CD4-positive, alpha-beta T cell treated with Interleukin-2 at 100 ng/mL for 4 hours (primary cell): ENCODE data around the gene MOK.
"Not testable (repeated sequence)": the region's sequence is repeated elsewhere in the genome, so short reads cannot be mapped to it uniquely, and the experiment has no call there.

Experiments
- DNase-seq: peaks from one replicate; pipeline ENCODE4 v3.0.0-alpha.2; 2020; ENCODE audit warnings: low spot score

The MOK gene, protein sequence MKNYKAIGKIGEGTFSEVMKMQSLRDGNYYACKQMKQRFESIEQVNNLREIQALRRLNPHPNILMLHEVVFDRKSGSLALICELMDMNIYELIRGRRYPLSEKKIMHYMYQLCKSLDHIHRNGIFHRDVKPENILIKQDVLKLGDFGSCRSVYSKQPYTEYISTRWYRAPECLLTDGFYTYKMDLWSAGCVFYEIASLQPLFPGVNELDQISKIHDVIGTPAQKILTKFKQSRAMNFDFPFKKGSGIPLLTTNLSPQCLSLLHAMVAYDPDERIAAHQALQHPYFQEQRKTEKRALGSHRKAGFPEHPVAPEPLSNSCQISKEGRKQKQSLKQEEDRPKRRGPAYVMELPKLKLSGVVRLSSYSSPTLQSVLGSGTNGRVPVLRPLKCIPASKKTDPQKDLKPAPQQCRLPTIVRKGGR

DNA sequence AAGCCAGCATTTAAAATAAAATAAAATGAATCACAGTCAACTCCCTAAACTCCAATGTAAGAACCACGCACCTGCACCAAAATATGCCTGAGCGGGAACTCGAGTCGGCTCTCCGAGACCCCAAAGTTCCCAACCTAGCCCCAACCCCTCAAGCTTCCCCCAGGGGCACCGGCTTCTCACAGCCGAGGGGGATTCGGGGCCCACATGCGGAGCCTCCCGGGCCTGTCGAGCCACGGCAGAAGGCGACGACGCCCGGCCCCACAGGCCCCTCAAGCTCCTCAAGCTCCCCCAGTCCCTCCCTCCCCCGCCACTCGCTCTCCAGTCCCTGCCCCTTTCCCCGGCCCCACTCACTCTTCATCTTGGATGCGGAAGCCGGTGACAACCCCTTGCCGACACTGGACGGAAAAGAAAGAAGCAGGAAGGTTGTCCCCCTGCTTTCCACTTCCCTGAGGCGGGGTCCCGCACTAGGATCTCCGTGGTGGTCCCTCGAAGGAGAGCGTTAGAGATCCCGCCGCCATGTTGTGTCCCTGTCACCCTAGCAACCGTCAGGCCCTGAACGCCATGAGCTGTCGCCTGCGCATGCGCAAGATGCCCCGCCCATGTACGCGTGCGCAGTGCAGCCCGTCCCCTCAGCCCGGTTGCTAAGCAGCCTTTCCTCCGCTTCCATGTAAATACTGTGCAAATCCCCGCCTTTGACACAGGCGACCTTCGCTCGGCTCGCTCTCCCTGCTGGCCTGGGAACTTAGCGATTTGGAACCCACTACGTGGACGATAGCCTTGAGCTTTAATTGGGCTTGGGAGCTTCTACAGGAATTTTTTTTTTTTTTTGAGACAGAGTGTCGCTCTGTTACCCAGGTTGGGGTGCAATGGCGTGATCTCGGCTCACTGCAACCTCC lies at the start of gene MOK:
TSS of gene MOK (minus strand) at position 554 of the 896 bp plus-strand sequence. CDS start at position 358, 196 bp downstream.
- DNase-seq, result peak; percentile 98

DNA sequence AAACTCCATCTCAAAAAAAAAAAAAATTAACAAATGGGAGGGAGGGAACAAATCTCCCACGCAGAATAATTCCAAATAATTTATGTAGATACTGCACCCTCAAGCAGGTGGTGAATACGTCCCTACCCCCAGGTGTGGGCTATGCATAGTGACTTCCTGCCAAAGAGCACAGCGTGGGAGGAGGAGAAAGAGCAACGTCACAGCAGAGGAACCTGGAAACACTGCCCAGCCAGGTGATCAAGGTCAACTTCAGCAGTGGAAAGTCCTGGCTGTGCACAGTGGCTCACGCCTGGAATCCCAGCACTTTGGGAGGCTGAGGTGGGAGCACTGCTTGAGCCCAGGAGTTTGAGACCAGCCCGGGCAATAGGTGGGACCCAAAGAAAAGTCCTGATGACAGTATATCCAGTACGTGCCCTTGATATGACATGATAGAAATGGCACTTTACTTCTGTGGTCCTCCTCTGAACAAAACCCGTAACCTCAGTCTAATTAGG lies 48.2 kb upstream of the MOK start:
- DNase-seq, result no peak

DNA sequence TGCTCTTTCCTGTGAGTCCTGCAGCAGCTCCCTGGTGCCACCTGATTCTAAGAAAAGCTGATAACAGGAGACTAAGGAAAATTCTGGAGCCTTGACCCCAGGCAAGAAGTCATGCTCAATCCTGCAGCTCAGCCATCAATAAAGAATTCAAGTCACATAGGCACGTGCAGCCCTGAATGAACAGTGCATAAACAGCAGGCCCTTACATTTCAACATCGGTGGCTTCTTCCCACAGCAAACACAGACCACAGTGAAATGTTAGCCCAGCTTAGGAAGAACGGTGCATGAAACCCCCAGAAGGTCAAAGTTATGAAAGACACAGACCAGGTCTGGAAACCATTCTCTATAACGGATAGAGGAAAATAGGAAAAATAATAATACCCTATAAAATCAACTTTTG lies 47.2 kb upstream of the MOK start:
- no peak for DNase-seq

DNA sequence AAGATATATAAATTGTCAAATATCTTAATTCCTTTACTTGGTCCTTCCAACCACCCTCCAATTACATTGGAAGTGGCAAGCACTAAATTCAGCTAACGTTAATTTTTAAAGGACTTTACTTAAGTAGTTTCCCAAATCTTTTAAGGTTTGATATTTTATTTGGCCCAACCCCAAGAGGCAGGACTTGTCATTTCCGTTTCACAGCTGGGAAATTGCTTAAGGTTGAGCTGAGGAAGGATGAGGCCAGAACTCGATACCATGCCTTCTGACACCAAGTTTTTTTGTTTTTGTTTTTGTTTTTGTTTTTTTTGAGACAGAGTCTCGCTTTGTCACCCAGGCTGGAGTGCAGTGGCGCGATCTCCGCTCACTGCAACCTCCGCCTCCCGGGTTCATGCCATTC lies 46.6 kb upstream of the MOK start:
- not testable (repeated sequence) for DNase-seq

DNA sequence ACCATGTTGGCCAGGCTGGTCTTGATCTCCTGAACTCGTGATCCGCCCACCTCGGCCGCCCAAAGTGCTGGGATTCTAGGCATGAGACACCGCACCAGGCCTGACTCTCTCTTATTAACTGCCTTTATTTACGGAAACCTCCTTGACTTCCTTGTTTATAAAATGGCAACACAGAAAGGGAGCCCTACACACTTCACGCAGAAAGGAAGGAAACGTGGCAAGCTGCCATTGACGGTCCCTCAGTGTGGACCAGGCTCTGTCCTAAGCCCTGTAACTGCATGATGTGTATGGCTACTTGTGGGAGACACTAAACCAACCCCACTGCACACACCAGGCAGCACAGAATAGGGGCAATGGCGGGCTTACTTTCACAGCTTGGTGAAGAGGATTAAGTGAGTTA lies 46.1 kb upstream of the MOK start:
- DNase-seq, result no peak

DNA sequence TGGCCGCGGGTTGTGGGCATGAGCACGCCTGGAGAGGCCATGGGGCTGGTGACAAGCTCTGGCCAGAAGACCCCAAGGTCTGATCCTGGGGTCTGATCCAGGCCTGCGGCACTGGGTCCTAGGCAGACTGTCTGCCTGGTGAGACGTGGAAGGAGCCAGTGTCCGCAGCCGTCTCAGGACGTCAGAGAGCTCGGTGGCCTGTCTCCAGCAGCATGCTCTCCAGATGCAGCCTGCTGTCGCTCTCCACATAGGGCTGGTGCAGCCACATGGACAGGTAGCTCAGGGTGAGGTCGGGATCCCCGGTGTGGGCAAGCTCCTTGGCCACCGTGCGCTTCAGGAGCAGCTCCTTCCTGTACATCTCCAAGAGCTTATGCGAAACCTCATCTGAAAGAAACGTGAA lies 43.4 kb upstream of the MOK start:
- DNase-seq, result no peak

DNA sequence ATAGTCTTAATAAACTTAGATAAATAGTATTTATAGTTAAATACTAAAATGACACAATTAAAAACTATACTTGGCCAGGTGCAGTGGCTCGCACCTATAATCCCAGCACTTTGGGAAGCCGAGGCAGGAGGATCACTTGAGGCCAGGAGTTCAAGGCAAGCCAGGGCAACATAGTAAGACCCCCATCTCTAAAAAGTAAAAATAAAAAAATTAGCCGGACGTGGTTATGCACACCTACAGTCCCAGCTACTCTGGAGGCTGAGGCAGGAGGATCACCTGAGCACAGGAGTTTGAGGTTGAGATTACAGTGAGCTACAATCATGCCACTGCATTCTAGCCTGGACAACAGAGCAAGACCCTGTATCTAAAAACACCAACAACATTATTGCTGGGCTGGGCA lies 41.7 kb upstream of the MOK start:
- no peak for DNase-seq

DNA sequence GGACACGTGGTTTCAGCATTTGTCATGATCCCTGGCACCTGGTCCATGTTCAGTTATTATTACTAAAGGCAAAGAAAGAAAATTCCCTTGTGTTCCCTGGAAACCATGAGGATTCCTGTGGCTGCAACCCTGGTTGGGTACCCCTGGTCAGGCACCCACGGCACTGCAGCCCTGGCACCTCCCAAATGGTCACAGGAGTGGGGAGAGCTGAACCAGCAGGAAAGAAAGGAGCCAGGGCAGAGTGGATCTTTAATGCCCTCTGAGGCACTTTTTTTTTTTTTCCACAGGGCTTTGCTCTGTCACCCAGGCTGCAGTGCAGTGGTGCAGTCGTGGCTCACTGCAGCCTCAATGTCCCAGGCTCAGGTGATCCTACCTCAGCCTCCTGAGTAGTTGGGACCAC lies 40.3 kb upstream of the MOK start:
- no peak for DNase-seq

DNA sequence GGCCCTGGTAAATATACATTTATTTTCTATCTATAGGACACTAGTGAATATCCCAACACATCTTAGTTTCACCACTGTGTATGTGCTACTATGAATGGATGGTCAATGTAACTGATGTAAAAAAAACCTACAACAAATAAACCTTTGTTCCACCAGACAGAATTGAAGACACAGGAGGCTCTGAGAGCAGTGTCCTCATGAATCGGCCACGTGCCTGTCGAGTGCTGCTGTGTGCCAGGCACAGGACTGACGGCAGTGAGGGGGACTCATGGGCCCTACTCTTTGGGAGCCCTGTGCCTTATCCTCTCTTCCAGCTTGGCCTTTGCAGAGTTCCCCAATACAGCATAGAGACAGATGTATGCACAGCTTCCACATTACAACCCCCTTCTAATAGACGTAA lies 39.5 kb upstream of the MOK start:
- no peak for DNase-seq

DNA sequence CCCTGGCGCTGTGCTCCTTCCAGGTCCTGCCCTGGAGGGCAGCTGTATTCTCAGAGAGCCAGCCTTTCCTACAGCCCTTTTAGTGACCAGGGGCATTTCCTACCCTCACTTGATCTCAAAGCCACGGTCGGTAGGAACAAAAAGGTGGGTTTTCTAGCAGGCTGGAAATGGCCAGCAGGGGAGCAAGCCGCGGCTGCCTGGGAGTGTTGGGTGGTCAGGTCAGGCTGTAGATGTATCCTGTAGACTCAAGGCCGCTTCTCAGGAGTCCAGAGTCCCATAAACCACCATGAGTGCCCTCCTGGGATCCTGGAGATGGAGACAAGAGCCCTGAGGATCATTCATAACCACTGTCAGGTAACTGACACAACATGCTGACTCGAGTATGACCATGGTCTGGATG lies 39.1 kb upstream of the MOK start:
- no peak for DNase-seq

DNA sequence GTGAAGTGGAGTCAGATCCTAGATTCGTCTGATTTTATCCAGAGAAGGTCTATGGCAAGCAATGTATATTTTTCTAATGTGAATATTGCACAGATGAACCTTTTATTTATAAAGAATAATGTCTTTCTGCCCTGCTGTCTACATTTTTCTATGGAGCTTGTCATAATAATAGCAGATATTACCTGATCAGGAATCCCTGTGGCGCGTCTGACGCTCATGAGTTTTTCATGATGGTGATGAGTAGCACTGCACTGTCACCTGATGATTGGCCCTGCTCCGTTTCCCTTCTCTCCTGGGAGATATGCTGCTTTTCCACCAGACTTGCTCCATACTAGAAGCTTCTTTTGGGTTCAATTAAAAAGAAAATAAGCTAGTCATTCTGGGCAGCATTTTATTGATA lies 37.3 kb upstream of the MOK start:
- no peak for DNase-seq

DNA sequence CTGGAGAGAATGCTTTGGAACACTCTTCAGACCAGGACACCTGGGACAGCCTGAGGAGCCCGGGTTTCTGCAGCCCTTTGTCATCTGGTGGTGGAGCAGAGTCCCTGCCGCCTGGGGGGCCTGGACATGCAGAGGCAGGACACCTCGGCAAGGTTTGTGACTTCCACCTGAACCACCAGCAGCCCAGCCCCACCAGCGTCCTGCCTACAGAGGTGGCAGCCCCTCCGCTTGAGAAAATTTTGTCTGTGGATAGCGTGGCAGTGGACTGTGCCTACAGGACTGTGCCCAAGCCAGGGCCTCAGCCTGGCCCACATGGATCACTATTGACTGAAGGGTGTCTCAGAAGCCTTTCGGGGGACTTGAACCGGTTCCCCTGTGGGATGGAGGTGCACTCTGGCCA lies 36.6 kb upstream of the MOK start:
- no peak for DNase-seq

DNA sequence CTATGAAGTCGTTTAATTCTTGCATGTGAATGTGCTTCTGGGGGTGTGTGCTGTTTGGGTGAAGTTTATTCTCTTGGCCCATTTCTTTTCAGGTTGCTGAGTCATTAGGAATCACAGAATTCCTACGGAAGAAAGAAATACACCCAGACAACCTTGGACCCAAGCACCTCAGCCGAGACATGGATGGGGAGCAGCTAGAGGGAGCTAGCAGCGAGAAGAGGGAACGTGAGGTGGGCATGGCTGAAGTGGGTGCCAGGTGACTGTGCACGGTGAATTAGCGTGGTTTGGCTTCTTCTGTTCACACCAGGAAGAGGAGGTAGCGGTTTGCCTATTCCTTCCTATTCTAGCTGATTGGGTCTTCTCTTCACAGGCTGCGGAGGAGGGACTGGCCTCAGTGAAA lies 33.8 kb upstream of the MOK start:
- no peak for DNase-seq

DNA sequence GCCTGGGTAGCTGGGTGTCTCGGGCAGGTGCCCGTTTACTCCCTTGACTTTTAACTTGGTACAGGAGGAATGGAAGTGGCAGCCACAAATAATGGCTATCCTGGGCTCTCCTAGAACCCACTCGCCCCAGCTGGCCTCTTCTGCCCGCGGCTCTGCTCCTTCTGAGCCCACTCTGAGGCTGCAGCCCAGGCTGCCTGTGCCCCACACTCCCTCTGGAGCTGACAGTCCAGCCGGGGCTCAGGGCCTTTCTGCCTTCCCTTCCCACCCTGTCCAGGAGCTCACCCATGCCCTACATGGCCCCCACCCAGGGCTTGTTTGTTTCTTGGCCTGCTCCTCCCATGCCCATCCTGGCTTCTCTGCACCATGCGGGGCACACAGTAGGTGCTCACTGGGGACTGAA lies 30.2 kb upstream of the MOK start:
- no peak for DNase-seq

DNA sequence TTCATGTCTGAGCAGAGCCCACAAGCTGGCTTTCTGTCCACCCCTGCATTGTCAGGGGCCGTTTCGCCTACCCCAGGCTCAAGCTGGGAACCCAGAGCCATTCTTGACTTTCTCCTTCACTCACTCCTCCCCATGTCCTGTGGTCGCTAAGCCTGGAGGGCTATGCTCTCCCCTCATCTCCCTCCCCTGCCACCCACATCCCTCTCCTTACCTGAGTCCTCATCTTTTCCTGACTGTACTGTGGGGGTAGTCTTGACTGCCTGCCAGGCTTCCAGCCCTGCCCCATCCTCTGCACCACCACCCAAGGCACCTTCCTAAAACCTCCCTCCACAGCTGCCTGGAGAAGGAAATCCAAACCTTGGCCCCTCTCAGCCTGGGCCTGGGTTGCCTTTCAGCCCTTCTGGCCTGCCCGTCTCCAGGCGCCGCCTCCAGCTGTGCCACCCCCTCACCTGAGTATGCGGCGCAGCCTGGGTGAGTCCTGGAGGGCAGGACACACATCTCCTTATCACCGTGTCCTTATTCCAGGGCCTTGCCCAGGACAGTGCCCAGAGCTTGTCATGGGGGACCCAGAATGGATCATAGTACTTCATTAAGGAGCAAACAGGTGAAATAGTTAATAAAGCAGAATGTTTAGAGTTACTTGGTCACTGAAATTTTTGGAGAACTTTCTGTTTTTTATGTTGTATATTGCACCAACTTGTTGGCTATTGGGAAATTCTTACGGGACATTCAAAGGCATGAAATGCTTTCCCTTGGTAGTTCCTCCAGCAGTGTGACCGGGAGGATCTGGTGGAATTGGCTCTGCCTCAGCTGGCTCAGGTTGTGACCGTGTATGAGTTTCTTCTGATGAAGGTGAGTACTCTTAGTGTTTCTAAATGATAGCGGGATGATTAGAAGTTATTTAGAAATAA lies 29.1 kb upstream of the MOK start:
- DNase-seq, result no peak

DNA sequence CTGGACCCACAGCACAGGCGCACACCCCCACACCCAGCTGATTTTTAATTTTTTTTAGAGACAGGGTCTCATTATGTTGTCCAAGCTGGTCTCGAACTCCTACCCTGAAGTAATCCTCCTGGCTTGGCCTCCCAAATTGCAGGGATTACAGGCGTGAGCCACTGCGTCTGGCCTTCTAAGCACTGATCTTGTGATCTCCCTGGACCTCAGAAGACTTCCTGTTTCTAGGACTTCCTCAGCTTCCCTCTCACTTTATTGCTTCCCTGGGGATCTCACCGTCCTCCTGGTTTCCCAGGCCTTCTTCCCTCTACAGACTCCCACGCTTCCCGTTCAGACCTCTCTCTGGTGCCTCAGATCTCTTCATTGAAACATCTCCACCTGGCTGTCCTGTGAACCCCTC lies 28.4 kb upstream of the MOK start:
- DNase-seq, result no peak

DNA sequence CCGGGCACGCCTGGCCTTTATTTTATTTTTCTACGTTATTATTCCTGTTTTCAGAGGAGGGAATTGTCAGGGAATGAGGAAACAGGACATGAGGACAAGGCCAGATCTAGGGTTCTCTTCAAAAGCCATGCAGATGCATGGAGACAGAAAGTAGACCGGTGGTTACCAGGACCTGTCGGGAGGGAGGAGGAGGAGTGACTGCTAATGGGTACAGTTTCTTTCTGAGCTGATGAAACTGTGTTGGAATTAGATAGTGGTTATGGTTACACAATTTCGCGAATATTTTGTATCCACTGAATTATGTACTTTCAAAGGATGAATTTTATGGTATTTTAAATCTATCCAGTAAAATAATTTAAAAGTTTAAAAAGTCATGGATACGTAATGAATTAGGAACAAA lies 25.8 kb upstream of the MOK start:
- no peak for DNase-seq

DNA sequence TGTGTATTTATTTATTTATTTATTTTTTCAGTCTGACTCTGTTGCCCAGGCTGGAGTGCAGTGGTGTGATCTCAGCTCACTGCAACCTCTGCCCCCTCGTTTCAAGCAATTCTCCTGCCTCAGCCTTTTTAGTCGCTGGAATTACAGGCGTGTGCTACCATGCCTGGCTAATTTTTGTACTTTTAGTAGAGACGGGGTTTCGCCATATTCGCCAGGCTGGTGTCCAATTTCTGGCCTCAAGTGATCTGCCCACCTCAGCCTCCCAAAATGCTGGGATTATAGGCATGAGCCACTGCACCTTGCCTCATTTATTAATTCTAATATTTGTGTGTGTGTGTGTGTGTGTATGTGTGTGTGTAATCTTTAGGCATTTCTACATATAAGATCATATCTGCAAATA lies 24.4 kb upstream of the MOK start:
- DNase-seq, result not testable (repeated sequence)

DNA sequence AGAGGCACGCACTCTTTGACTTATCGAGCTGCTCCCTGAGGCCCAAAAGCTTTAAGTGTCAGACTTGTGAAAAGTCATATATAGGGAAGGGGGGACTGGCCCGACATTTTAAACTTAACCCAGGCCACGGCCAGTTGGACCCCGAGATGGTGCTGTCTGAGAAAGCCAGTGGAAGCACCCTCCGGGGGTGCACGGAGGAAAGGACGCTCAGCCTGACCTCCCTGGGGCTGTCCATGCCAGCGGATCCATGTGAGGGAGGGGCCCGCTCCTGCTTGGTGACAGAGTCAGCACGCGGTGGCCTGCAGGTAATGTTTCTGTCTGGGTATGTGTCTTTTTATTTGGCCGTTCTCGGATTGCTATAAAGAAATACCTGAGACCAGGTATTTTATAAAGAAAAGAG lies 21.6 kb upstream of the MOK start:
- no peak for DNase-seq

DNA sequence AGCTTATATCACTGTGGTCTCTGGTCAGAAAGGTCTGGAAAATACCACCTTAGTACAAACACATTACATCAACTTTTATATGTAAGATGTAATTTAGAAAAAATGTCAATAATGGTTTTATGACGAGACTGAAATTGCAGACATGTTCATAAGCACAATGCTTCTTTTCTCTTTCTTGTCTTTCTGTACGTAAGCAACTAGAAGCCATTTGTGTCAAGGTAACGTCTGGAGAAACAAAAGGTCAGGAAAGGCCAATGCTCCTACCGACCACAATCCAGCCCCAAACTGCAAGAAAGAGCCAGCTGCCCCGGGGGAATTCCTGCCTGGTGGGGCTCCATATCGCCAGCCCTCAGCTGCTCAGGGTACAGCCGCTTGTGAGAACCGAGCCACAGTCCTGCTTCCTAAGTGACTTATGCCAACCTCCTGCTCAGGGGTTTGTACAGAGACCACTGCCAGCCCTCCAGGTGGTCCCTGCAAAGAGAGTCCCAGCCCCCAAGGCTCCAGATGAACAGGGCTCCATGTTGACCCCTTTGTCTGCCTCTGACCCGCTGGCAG lies 20.9 kb upstream of the MOK start:
- DNase-seq, result no peak

DNA sequence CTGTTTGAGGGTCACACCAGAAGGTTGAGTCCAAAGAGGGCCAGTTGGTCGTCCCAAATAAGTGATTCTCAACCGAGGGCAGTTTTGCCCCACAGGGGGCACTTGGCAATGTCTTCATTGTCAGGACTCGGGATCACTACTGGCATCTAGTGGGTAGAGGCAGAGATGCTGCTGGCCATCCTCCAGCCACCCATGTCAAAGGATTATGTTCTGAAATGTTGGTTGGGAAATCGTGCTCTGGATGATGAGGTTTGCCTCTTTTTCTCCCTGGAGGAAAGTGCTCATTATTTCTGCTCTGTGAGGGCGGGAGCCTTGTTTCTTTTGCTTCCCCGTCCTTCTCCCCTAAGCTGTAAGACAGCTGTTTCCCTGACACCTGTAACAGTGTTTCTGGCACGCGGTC lies 18.1 kb upstream of the MOK start:
- DNase-seq, result peak; percentile 31
